ENCODE measurements around the gene PRKCH.

The PRKCH gene

GRCh38 chr14:61536661-61537562 lies 215.5 kb downstream of the PRKCH start:
- no peak overlapping the region for H2BK5ac ChIP-seq (ENCODE audit: low read depth, low read length, poor library complexity, severe bottlenecking)
- H3K27me3 ChIP-seq (ENCODE audit: control insufficient read depth in 1 of 2, insufficient read depth in 1 of 2, low read length in 2 of 2) = no peaks in the 10 kb centered on the region
- peak overlapping the region in 1 of 2 experiments; percentile 47 for H3K4ac ChIP-seq (ENCODE audit: low read depth in 1 of 2, low read length in 2 of 2)
- H2BK15ac ChIP-seq (ENCODE audit: low read depth, poor library complexity, severe bottlenecking) = no peak overlapping the region
- H3K4me3 ChIP-seq (ENCODE audit: insufficient read depth in 1 of 2, low read depth in 1 of 2, low read length in 2 of 2) = no peak overlapping the region
- no peak overlapping the region for H3K23ac ChIP-seq (ENCODE audit: low read length in 2 of 2)
- DNase-seq = no peak
- peaks cover 9% of the 10 kb centered on the region for H3K79me1 ChIP-seq (replicated peaks; ENCODE audit: low read length, poor library complexity, severe bottlenecking)
- no peak overlapping the region for H3K14ac ChIP-seq (ENCODE audit: low read length in 2 of 2)
- H3K4me1 ChIP-seq (ENCODE audit: control insufficient read depth, insufficient read depth, low read depth, low read length) = peaks cover 21% of the 10 kb centered on the region
- peak overlapping the region; percentile 54 for H2AFZ ChIP-seq (ENCODE audit: low read depth, low read length)
- H3K9ac ChIP-seq (ENCODE audit: low read length) = peak overlapping the region; percentile 49
- H2AK5ac ChIP-seq (ENCODE audit: low read length, severe bottlenecking) = peak overlapping the region; percentile 98
- peak overlapping the region; percentile 70 for H4K91ac ChIP-seq (ENCODE audit: low read length)
- H4K8ac ChIP-seq (ENCODE audit: low read length) = no peak overlapping the region
- no peaks in the 10 kb centered on the region for H3K36me3 ChIP-seq (ENCODE audit: control insufficient read depth in 1 of 2, insufficient read depth in 2 of 2, low read depth in 1 of 2, low read length in 2 of 2)
- no peaks in the 10 kb centered on the region for H3K9me3 ChIP-seq (ENCODE audit: control insufficient read depth, low read length)
- WGBS = 84% methylated on average over 9 of the region's 12 CpGs
- H2BK120ac ChIP-seq (ENCODE audit: low read depth, low read length) = no peak overlapping the region
- peak overlapping the region; percentile 37 for H3K27ac ChIP-seq (ENCODE audit: low read length, poor library complexity, severe bottlenecking)
- H3K4me2 ChIP-seq (ENCODE audit: low read length, poor library complexity, severe bottlenecking) = no peak overlapping the region
- peak overlapping the region in 1 of 2 experiments; percentile 48 for H2BK12ac ChIP-seq (ENCODE audit: low read length in 2 of 2)
- no peak overlapping the region for H3K18ac ChIP-seq (ENCODE audit: low read depth in 1 of 2, low read length in 2 of 2)

- Histone ChIP-seq H3K14ac (ENCODE audit: low read length in 2 of 2) (no peak overlapping the region), H3K4me1 (ENCODE audit: control insufficient read depth, insufficient read depth, low read depth, low read length) (peaks cover 20% of the 10 kb centered on the region), H2BK12ac (ENCODE audit: low read length in 2 of 2) (peak overlapping the region; percentile 59 to 65), H2BK5ac (ENCODE audit: low read depth, low read length, poor library complexity, severe bottlenecking) (peak overlapping the region; percentile 15), H3K23ac (ENCODE audit: low read length in 2 of 2) (no peak overlapping the region), H4K91ac (ENCODE audit: low read length) (peak overlapping the region; percentile 5), H3K27ac (ENCODE audit: low read length, poor library complexity, severe bottlenecking) (peak overlapping the region; percentile 37), H3K18ac (ENCODE audit: low read depth in 1 of 2, low read length in 2 of 2) (peak overlapping the region; percentile 49 to 71), H2AK5ac (ENCODE audit: low read length, severe bottlenecking) (peak overlapping the region; percentile 95), H3K9ac (ENCODE audit: low read length) (peak overlapping the region; percentile 49), H3K4ac (ENCODE audit: low read depth in 1 of 2, low read length in 2 of 2) (peak overlapping the region in 1 of 2 experiments; percentile 47), H4K8ac (ENCODE audit: low read length) (peak overlapping the region; percentile 73), H3K4me2 (ENCODE audit: low read length, poor library complexity, severe bottlenecking) (no peak overlapping the region), H3K9me3 (ENCODE audit: control insufficient read depth, low read length) (no peaks in the 10 kb centered on the region), H2BK15ac (ENCODE audit: low read depth, poor library complexity, severe bottlenecking) (no peak overlapping the region), H2BK120ac (ENCODE audit: low read depth, low read length) (no peak overlapping the region), H3K4me3 (ENCODE audit: insufficient read depth in 1 of 2, low read depth in 1 of 2, low read length in 2 of 2) (no peak overlapping the region), H2AFZ (ENCODE audit: low read depth, low read length) (peak overlapping the region; percentile 54), H3K79me1 (replicated peaks; ENCODE audit: low read length, poor library complexity, severe bottlenecking) (peaks cover 6% of the 10 kb centered on the region), H3K27me3 (ENCODE audit: control insufficient read depth in 1 of 2, insufficient read depth in 1 of 2, low read length in 2 of 2) (no peaks in the 10 kb centered on the region), H3K36me3 (ENCODE audit: control insufficient read depth in 1 of 2, insufficient read depth in 2 of 2, low read depth in 1 of 2, low read length in 2 of 2) (no peaks in the 10 kb centered on the region)
- DNase-seq = peak; percentile 76
- WGBS = 35% methylated on average over 7 of the region's 8 CpGs
Observed at GRCh38 chr14:61537563-61538463, 216.4 kb downstream of the PRKCH start.

GRCh38 chr14:61538464-61539022 lies 217.2 kb downstream of the PRKCH start:
- Histone ChIP-seq H3K27me3 (ENCODE audit: control insufficient read depth in 1 of 2, insufficient read depth in 1 of 2, low read length in 2 of 2) (no peaks in the 10 kb centered on the region), H3K14ac (ENCODE audit: low read length in 2 of 2) (no peak overlapping the region)

More at GRCh38 chr14:61538464-61539022, 217.2 kb downstream of the PRKCH start:
- Histone ChIP-seq H2AFZ (ENCODE audit: low read depth, low read length) (no peak overlapping the region), H2AK5ac (ENCODE audit: low read length, severe bottlenecking) (peak overlapping the region; percentile 25), H2BK12ac (ENCODE audit: low read length in 2 of 2) (no peak overlapping the region), H3K9ac (ENCODE audit: low read length) (peak overlapping the region; percentile 49), H3K79me1 (replicated peaks; ENCODE audit: low read length, poor library complexity, severe bottlenecking) (peaks cover 4% of the 10 kb centered on the region), H3K4me3 (ENCODE audit: insufficient read depth in 1 of 2, low read depth in 1 of 2, low read length in 2 of 2) (no peak overlapping the region), H3K4me1 (ENCODE audit: control insufficient read depth, insufficient read depth, low read depth, low read length) (peaks cover 16% of the 10 kb centered on the region), H2BK120ac (ENCODE audit: low read depth, low read length) (no peak overlapping the region), H2BK15ac (ENCODE audit: low read depth, poor library complexity, severe bottlenecking) (no peak overlapping the region), H3K23ac (ENCODE audit: low read length in 2 of 2) (no peak overlapping the region), H3K4ac (ENCODE audit: low read depth in 1 of 2, low read length in 2 of 2) (no peak overlapping the region), H3K4me2 (ENCODE audit: low read length, poor library complexity, severe bottlenecking) (no peak overlapping the region), H3K27ac (ENCODE audit: low read length, poor library complexity, severe bottlenecking) (no peak overlapping the region), H2BK5ac (ENCODE audit: low read depth, low read length, poor library complexity, severe bottlenecking) (no peak overlapping the region), H3K36me3 (ENCODE audit: control insufficient read depth in 1 of 2, insufficient read depth in 2 of 2, low read depth in 1 of 2, low read length in 2 of 2) (no peaks in the 10 kb centered on the region), H4K91ac (ENCODE audit: low read length) (no peak overlapping the region), H3K9me3 (ENCODE audit: control insufficient read depth, low read length) (no peaks in the 10 kb centered on the region), H4K8ac (ENCODE audit: low read length) (no peak overlapping the region), H3K18ac (ENCODE audit: low read depth in 1 of 2, low read length in 2 of 2) (no peak overlapping the region)
- WGBS = 92% methylated on average over 5 of the region's 5 CpGs
- no peak for DNase-seq

All from mesenchymal stem cell (in vitro differentiated cells and primary cell).